WTC11 (cell line): ENCODE results near the gene ADAD1. TPM values are rescaled to one million over a fixed set of nuclear protein-coding genes. Genes with fewer than 3 reads are reported as not detected.

Source experiments
- ATAC-seq: fragments of 200-7000 bp; cut with Tn5 transposase; 2 replicates; pipeline ENCODE4 v1.10.0; 2021; ENCODE audit warnings: mild to moderate bottlenecking, moderate library complexity
- CTCF ChIA-PET: fragments of 300-600 bp; sonication (Branson Sonifier 250); formaldehyde crosslinking; loops from one replicate; lab custom pipeline; 2021; ENCODE audit warnings: antibody characterized with exemption; lab: Charles Lee
- POLR2A ChIA-PET: fragments of 350-600 bp; sonication (Branson Sonifier 250); formaldehyde crosslinking; loops from one replicate; lab custom pipeline; 2021; ENCODE audit warnings: antibody characterized with exemption; lab: Charles Lee
- DNase-seq: peaks from one replicate; pipeline ENCODE4 v3.0.0; 2021; ENCODE audit warnings: low spot score
- H3K27ac Mint-ChIP-seq: 2 replicates; pipeline ENCODE4 v1.8.0; 2021; ENCODE audit warnings: mixed read lengths
- H3K27me3 Mint-ChIP-seq: 2 replicates; pipeline ENCODE4 v1.8.0; 2021; ENCODE audit warnings: low read depth, mild to moderate bottlenecking, moderate library complexity, mixed read lengths
- H3K36me3 Mint-ChIP-seq: 2 replicates; pipeline ENCODE4 v1.8.0; 2021; ENCODE audit warnings: mixed read lengths
- H3K4me1 Mint-ChIP-seq: 2 replicates; pipeline ENCODE4 v1.8.0; 2022; ENCODE audit warnings: mixed read lengths
- H3K4me3 Mint-ChIP-seq: 2 replicates; pipeline ENCODE4 v1.8.0; 2021; ENCODE audit warnings: mild to moderate bottlenecking, moderate library complexity, mixed read lengths
- H3K9me3 Mint-ChIP-seq: 2 replicates; pipeline ENCODE4 v1.8.0; 2021; ENCODE audit warnings: mixed read lengths
- ATF3 ChIP-seq: sonication (generic); formaldehyde crosslinking; conservative IDR thresholded peaks from 2 replicates; pipeline ENCODE4 v1.8.1; 2022; ENCODE audit warnings: mild to moderate bottlenecking, missing genetic modification reagents
- ATF6 ChIP-seq: sonication (generic); formaldehyde crosslinking; IDR thresholded peaks from 2 replicates; pipeline ENCODE4 v1.8.1; 2023; ENCODE audit warnings: mild to moderate bottlenecking, missing genetic modification reagents
- CBFB ChIP-seq: sonication (generic); formaldehyde crosslinking; IDR thresholded peaks from 2 replicates; pipeline ENCODE4 v1.8.1; 2022; ENCODE audit warnings: mild to moderate bottlenecking, low read depth, missing genetic modification reagents
- CREB1 ChIP-seq: sonication (generic); formaldehyde crosslinking; IDR thresholded peaks from 2 replicates; pipeline ENCODE4 v1.8.0; 2023; ENCODE audit warnings: mild to moderate bottlenecking, missing genetic modification reagents
- E2F4 ChIP-seq: sonication (generic); formaldehyde crosslinking; IDR thresholded peaks from 2 replicates; pipeline ENCODE4 v1.8.1; 2022; ENCODE audit warnings: low read depth, mild to moderate bottlenecking, moderate library complexity, missing genetic modification reagents, borderline replicate concordance
- ELF4 ChIP-seq: sonication (generic); formaldehyde crosslinking; IDR thresholded peaks from 2 replicates; pipeline ENCODE4 v1.8.1; 2022; ENCODE audit warnings: low read depth, mild to moderate bottlenecking, moderate library complexity, missing genetic modification reagents
- EMX1 ChIP-seq: fragments of 250-450 bp; sonication (Bioruptor Pico); IDR thresholded peaks from 2 replicates; pipeline ENCODE4 v1.8.0; 2021; ENCODE audit warnings: mild to moderate bottlenecking
- FOXP1 ChIP-seq: sonication (generic); formaldehyde crosslinking; IDR thresholded peaks from 2 replicates; pipeline ENCODE4 v1.8.0; 2022; ENCODE audit warnings: missing genetic modification reagents, mild to moderate bottlenecking, moderate library complexity, borderline replicate concordance
- GABPB1 ChIP-seq: sonication (generic); formaldehyde crosslinking; IDR thresholded peaks from 2 replicates; pipeline ENCODE4 v1.8.1; 2023; ENCODE audit warnings: mild to moderate bottlenecking, missing genetic modification reagents
- HMGA2 ChIP-seq: fragments of 250-450 bp; sonication (Bioruptor Pico); IDR thresholded peaks from 2 replicates; pipeline ENCODE4 v1.4.0; 2021; ENCODE audit warnings: mild to moderate bottlenecking, moderate library complexity
- MLX ChIP-seq: sonication (generic); formaldehyde crosslinking; IDR thresholded peaks from 2 replicates; pipeline ENCODE4 v1.8.1; 2023; ENCODE audit warnings: mild to moderate bottlenecking, missing genetic modification reagents, moderate library complexity
- MXD4 ChIP-seq: fragments of 250-450 bp; sonication (Bioruptor Pico); IDR thresholded peaks from 2 replicates; pipeline ENCODE4 v1.8.0; 2021; ENCODE audit warnings: mild to moderate bottlenecking, moderate library complexity, borderline replicate concordance
- MYBL2 ChIP-seq: sonication (generic); formaldehyde crosslinking; IDR thresholded peaks from 2 replicates; pipeline ENCODE4 v1.8.1; 2023; ENCODE audit warnings: mild to moderate bottlenecking, moderate library complexity, missing genetic modification reagents
- NR2C2 ChIP-seq: sonication (generic); formaldehyde crosslinking; IDR thresholded peaks from 2 replicates; pipeline ENCODE4 v1.8.0; 2022; ENCODE audit warnings: mild to moderate bottlenecking, missing genetic modification reagents
- PREB ChIP-seq: sonication (generic); formaldehyde crosslinking; IDR thresholded peaks from 2 replicates; pipeline ENCODE4 v1.8.1; 2022; ENCODE audit warnings: mild to moderate bottlenecking, missing genetic modification reagents, moderate library complexity, borderline replicate concordance
- PRRX2 ChIP-seq: fragments of 250-450 bp; sonication (Bioruptor Pico); IDR thresholded peaks from 2 replicates; pipeline ENCODE4 v1.8.0; 2021; ENCODE audit warnings: mild to moderate bottlenecking
- RELA ChIP-seq: sonication (generic); formaldehyde crosslinking; IDR thresholded peaks from 2 replicates; pipeline ENCODE4 v1.8.1; 2022; ENCODE audit warnings: missing genetic modification reagents, mild to moderate bottlenecking, borderline replicate concordance
- RORB ChIP-seq: fragments of 250-450 bp; sonication (Bioruptor Pico); IDR thresholded peaks from 2 replicates; pipeline ENCODE4 v1.9.0; 2021; ENCODE audit warnings: mild to moderate bottlenecking
- SMAD3 ChIP-seq: sonication (generic); formaldehyde crosslinking; IDR thresholded peaks from 2 replicates; pipeline ENCODE4 v1.8.0; 2022; ENCODE audit warnings: missing genetic modification reagents, mild to moderate bottlenecking, borderline replicate concordance
- SMAD4 ChIP-seq: sonication (generic); formaldehyde crosslinking; IDR thresholded peaks from 2 replicates; pipeline ENCODE4 v1.8.0; 2022; ENCODE audit warnings: mild to moderate bottlenecking, missing genetic modification reagents
- SP1 ChIP-seq: sonication (generic); formaldehyde crosslinking; conservative IDR thresholded peaks from 2 replicates; pipeline ENCODE4 v1.8.1; 2022; ENCODE audit warnings: missing genetic modification reagents
- TEAD1 ChIP-seq: sonication (generic); formaldehyde crosslinking; IDR thresholded peaks from 2 replicates; pipeline ENCODE4 v1.8.0; 2022; ENCODE audit warnings: mild to moderate bottlenecking, missing genetic modification reagents
- USF1 ChIP-seq: sonication (generic); formaldehyde crosslinking; IDR thresholded peaks from 2 replicates; pipeline ENCODE4 v1.8.0; 2022; ENCODE audit warnings: mild to moderate bottlenecking, missing genetic modification reagents
- ZBTB21 ChIP-seq: sonication (generic); formaldehyde crosslinking; IDR thresholded peaks from 2 replicates; pipeline ENCODE4 v1.8.1; 2023; ENCODE audit warnings: mild to moderate bottlenecking, missing genetic modification reagents, borderline replicate concordance
- ZMAT4 ChIP-seq: fragments of 250-450 bp; sonication (Bioruptor Pico); IDR thresholded peaks from 2 replicates; pipeline ENCODE4 v1.9.0; 2021; ENCODE audit warnings: mild to moderate bottlenecking
- ZNF121 ChIP-seq: sonication (generic); formaldehyde crosslinking; IDR thresholded peaks from 2 replicates; pipeline ENCODE4 v1.8.0; 2023; ENCODE audit warnings: missing genetic modification reagents
- ZSCAN18 ChIP-seq: fragments of 250-450 bp; sonication (Bioruptor Pico); IDR thresholded peaks from 2 replicates; pipeline ENCODE4 v2.1.2; 2022; ENCODE audit warnings: mild to moderate bottlenecking, moderate library complexity
- total RNA-seq: library from RNA; stranded (reverse); gene quantifications from 3 replicates; pipeline ENCODE4 v1.2.3, GENCODE V29; 2021

The ADAD1 gene
- total RNA-seq, 1 experiment from 2014 or later, result not detected

GRCh38 chr4:122346036-122346435 is 32.8 kb upstream of the ADAD1 start:
- no peak for TF ChIP-seq NR2C2 (CRISPR knock-in tag)
- no peak for TF ChIP-seq HMGA2 (CRISPR knock-in tag)
- TF ChIP-seq PRRX2 (CRISPR knock-in tag), result no peak
- TF ChIP-seq ZBTB21 (CRISPR knock-in tag), result no peak
- TF ChIP-seq SMAD4, result no peak
- no peak for TF ChIP-seq MXD4 (CRISPR knock-in tag)
- TF ChIP-seq MLX (CRISPR knock-in tag), result no peak
- DNase-seq (no peak), ATAC-seq (no peak)
- Mint-ChIP-seq H3K9me3 (no peaks in the 10 kb centered on the region), H3K4me1 (peaks cover 2% of the 10 kb centered on the region; the same call in 1 of the 2 replicates), H3K27me3 (no peaks in the 10 kb centered on the region), H3K36me3 (peaks cover 18% of the 10 kb centered on the region), H3K27ac (no peak overlapping the region), H3K4me3 (no peak overlapping the region)
- ChIA-PET CTCF (no interaction called here), POLR2A (no interaction called here)

- ChIA-PET POLR2A (no interaction called here), CTCF (no interaction called here)
- no peak overlapping the region for H3K27ac Mint-ChIP-seq
- H3K27me3 Mint-ChIP-seq, result no peaks in the 10 kb centered on the region
- no peaks in the 10 kb centered on the region for H3K9me3 Mint-ChIP-seq
- H3K4me3 Mint-ChIP-seq, result no peak overlapping the region
- ATAC-seq, result no peak
- H3K36me3 Mint-ChIP-seq, result peaks cover 18% of the 10 kb centered on the region
- H3K4me1 Mint-ChIP-seq, result peaks cover 2% of the 10 kb centered on the region; the same call in 1 of the 2 replicates
- DNase-seq, result no peak
- TF ChIP-seq PREB (no peak), SP1 (CRISPR knock-in tag) (no peak), ELF4 (CRISPR knock-in tag) (no peak), CBFB (CRISPR knock-in tag) (no peak), TEAD1 (CRISPR knock-in tag) (no peak), RORB (CRISPR knock-in tag) (no peak), ZMAT4 (CRISPR knock-in tag) (no peak)
Measured at GRCh38 chr4:122346503-122346902, 32.3 kb upstream of the ADAD1 start.

GRCh38 chr4:122356317-122356808 is 22.4 kb upstream of the ADAD1 start:
- peaks cover 9% of the 10 kb centered on the region for H3K36me3 Mint-ChIP-seq
- ChIA-PET CTCF (no interaction called here), POLR2A (no interaction called here)
- H3K9me3 Mint-ChIP-seq, result no peaks in the 10 kb centered on the region
- H3K4me1 Mint-ChIP-seq, result no peaks in the 10 kb centered on the region
- DNase-seq (no peak), ATAC-seq (no peak)
- H3K4me3 Mint-ChIP-seq, result no peak overlapping the region
- H3K27ac Mint-ChIP-seq, result no peak overlapping the region
- H3K27me3 Mint-ChIP-seq, result no peaks in the 10 kb centered on the region
- TF ChIP-seq ZNF121 (CRISPR knock-in tag), result no peak
- no peak for TF ChIP-seq FOXP1 (CRISPR knock-in tag)
- TF ChIP-seq SMAD3 (CRISPR knock-in tag), result no peak
- TF ChIP-seq GABPB1 (CRISPR knock-in tag), result no peak
- no peak for TF ChIP-seq SP1 (CRISPR knock-in tag)
- no peak for TF ChIP-seq TEAD1 (CRISPR knock-in tag)
- TF ChIP-seq ZSCAN18, result no peak
- no peak for TF ChIP-seq RELA (CRISPR knock-in tag)
- no peak for TF ChIP-seq E2F4 (CRISPR knock-in tag)
- TF ChIP-seq ATF3 (CRISPR knock-in tag), result no peak
- no peak for TF ChIP-seq ELF4 (CRISPR knock-in tag)
- no peak for TF ChIP-seq EMX1 (CRISPR knock-in tag)
- no peak for TF ChIP-seq MYBL2 (CRISPR knock-in tag)
- no peak for TF ChIP-seq USF1
- no peak for TF ChIP-seq CREB1 (CRISPR knock-in tag)
- no peak for TF ChIP-seq ATF6 (CRISPR knock-in tag)
